ENCODE results near the gene MRAP. TPM values are rescaled to one million over a fixed set of nuclear protein-coding genes. Genes with fewer than 3 reads are reported as not detected.
"Not testable (repeated sequence)": the region's sequence is repeated elsewhere in the genome, so short reads cannot be mapped to it uniquely, and the experiment has no call there.

The MRAP gene
- total RNA-seq, 1 donor from 2014 or later: not detected

- Mint-ChIP-seq H3K36me3 (ENCODE audit: low read depth, unreplicated experiment) (no peaks in the 10 kb centered on the region), H3K4me3 (ENCODE audit: unreplicated experiment) (no peak overlapping the region), H3K27ac (ENCODE audit: unreplicated experiment) (no peak overlapping the region), H3K4me1 (ENCODE audit: unreplicated experiment) (peaks cover 4% of the 10 kb centered on the region), H3K9me3 (ENCODE audit: unreplicated experiment) (no peaks in the 10 kb centered on the region), H3K27me3 (ENCODE audit: unreplicated experiment) (no peaks in the 10 kb centered on the region)
- TF ChIP-seq CTCF (IDR thresholded peaks at IDR 0.05; ENCODE audit: unreplicated experiment): no peak
- no peak for DNase-seq (ENCODE audit: low spot score)
Observed at GRCh38 chr21:32256873-32257620, 41.6 kb upstream of the MRAP start.

GRCh38 chr21:32257962-32258785, 40.5 kb upstream of the MRAP start:
- H3K36me3 Mint-ChIP-seq (ENCODE audit: low read depth, unreplicated experiment): no peaks in the 10 kb centered on the region
- H3K9me3 Mint-ChIP-seq (ENCODE audit: unreplicated experiment): no peaks in the 10 kb centered on the region
- no peaks in the 10 kb centered on the region for H3K27me3 Mint-ChIP-seq (ENCODE audit: unreplicated experiment)
- DNase-seq (ENCODE audit: low spot score): peak; percentile 73
- H3K4me3 Mint-ChIP-seq (ENCODE audit: unreplicated experiment): no peak overlapping the region
- no peak overlapping the region for H3K27ac Mint-ChIP-seq (ENCODE audit: unreplicated experiment)
- TF ChIP-seq CTCF (IDR thresholded peaks at IDR 0.05; ENCODE audit: unreplicated experiment): peak; percentile 70
- H3K4me1 Mint-ChIP-seq (ENCODE audit: unreplicated experiment): peaks cover 12% of the 10 kb centered on the region

GRCh38 chr21:32258786-32259048, 39.9 kb upstream of the MRAP start:
- H3K27me3 Mint-ChIP-seq (ENCODE audit: unreplicated experiment): not testable (repeated sequence)

GRCh38 chr21:32260130-32260529, 38.5 kb upstream of the MRAP start:
- H3K4me3 Mint-ChIP-seq (ENCODE audit: unreplicated experiment): no peak overlapping the region
- H3K36me3 Mint-ChIP-seq (ENCODE audit: low read depth, unreplicated experiment): no peaks in the 10 kb centered on the region
- no peak for DNase-seq (ENCODE audit: low spot score)
- no peaks in the 10 kb centered on the region for H3K27me3 Mint-ChIP-seq (ENCODE audit: unreplicated experiment)
- H3K4me1 Mint-ChIP-seq (ENCODE audit: unreplicated experiment): peaks cover 12% of the 10 kb centered on the region
- TF ChIP-seq CTCF (IDR thresholded peaks at IDR 0.05; ENCODE audit: unreplicated experiment): no peak
- H3K9me3 Mint-ChIP-seq (ENCODE audit: unreplicated experiment): no peaks in the 10 kb centered on the region
- H3K27ac Mint-ChIP-seq (ENCODE audit: unreplicated experiment): no peak overlapping the region

More at GRCh38 chr21:32258786-32259048, 39.9 kb upstream of the MRAP start:
- H3K4me1 Mint-ChIP-seq (ENCODE audit: unreplicated experiment): peaks cover 12% of the 10 kb centered on the region
- DNase-seq (ENCODE audit: low spot score); H3K4me3 Mint-ChIP-seq (ENCODE audit: unreplicated experiment); H3K9me3 Mint-ChIP-seq (ENCODE audit: unreplicated experiment); H3K36me3 Mint-ChIP-seq (ENCODE audit: low read depth, unreplicated experiment); H3K27ac Mint-ChIP-seq (ENCODE audit: unreplicated experiment): not testable (repeated sequence)

- no peak overlapping the region for H3K4me3 Mint-ChIP-seq (ENCODE audit: unreplicated experiment)
- DNase-seq (ENCODE audit: low spot score): no peak
- TF ChIP-seq CTCF (IDR thresholded peaks at IDR 0.05; ENCODE audit: unreplicated experiment): no peak
- no peaks in the 10 kb centered on the region for H3K9me3 Mint-ChIP-seq (ENCODE audit: unreplicated experiment)
- H3K27ac Mint-ChIP-seq (ENCODE audit: unreplicated experiment): no peak overlapping the region
- peaks cover 12% of the 10 kb centered on the region for H3K4me1 Mint-ChIP-seq (ENCODE audit: unreplicated experiment)
- peaks cover 12% of the 10 kb centered on the region for H3K36me3 Mint-ChIP-seq (ENCODE audit: low read depth, unreplicated experiment)
- H3K27me3 Mint-ChIP-seq (ENCODE audit: unreplicated experiment): no peaks in the 10 kb centered on the region
Observed at GRCh38 chr21:32261929-32262328, 36.7 kb upstream of the MRAP start.

- H3K4me3 Mint-ChIP-seq (ENCODE audit: unreplicated experiment); H3K9me3 Mint-ChIP-seq (ENCODE audit: unreplicated experiment); DNase-seq (ENCODE audit: low spot score); H3K27me3 Mint-ChIP-seq (ENCODE audit: unreplicated experiment); H3K4me1 Mint-ChIP-seq (ENCODE audit: unreplicated experiment); H3K27ac Mint-ChIP-seq (ENCODE audit: unreplicated experiment): not testable (repeated sequence)
- peaks cover 18% of the 10 kb centered on the region for H3K36me3 Mint-ChIP-seq (ENCODE audit: low read depth, unreplicated experiment)
Observed at GRCh38 chr21:32265321-32265720, 33.3 kb upstream of the MRAP start.
